DND-41 (cell line): ENCODE data around the gene TEX54.

Experiments used
- CTCF ChIP-seq: IDR thresholded peaks from 2 replicates; pipeline ENCODE4 v1.5.1; 2012; ENCODE audit warnings: borderline replicate concordance, low read length, moderate library complexity, mild to moderate bottlenecking; ENCODE audit not compliant: poor library complexity, severe bottlenecking; ENCODE audit errors: extremely low read depth
- EZH2 ChIP-seq: IDR thresholded peaks from 3 replicates; pipeline ENCODE4 v1.6.1; 2012; ENCODE audit warnings: borderline replicate concordance, low read depth, mild to moderate bottlenecking, moderate library complexity, low read length, inconsistent platforms; ENCODE audit not compliant: severe bottlenecking

- TF ChIP-seq CTCF (no peak), EZH2 (no peak)
Measured at GRCh38 chr11:62811659-62812058, 21.0 kb downstream of the TEX54 start.
